ENCODE data around the gene HES6.

DNA sequence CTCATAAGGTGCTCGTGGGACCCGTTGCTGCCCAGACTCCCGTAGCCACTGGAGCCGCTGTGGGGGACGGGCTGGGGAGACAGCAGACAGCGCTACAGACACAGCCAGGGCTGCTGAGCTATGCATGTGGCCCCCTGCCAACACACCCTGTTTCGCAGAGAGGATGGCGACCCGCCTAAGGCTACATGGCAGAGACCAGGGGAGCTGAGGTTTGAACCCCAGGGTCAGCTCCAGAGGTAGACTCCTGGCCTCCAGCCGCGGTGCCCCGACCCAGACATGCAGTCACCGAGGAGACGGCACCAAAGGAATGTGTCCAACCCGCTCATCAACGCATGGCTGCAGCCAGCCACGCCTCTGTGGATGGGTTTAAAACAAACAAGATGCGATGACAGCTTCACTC is 21.0 kb upstream of the HES6 start:
- no peak for TF ChIP-seq POLR2AphosphoS5 (IDR thresholded peaks at IDR 0.05; ENCODE audit: low read depth, low read length)
- TF ChIP-seq POLR2A (IDR thresholded peaks at IDR 0.05; ENCODE audit: low read depth, low read length), result no peak
- TF ChIP-seq TAF1 (IDR thresholded peaks at IDR 0.05; ENCODE audit: low read depth, low read length), result no peak
- no peak for TF ChIP-seq SPI1 (IDR thresholded peaks at IDR 0.05; ENCODE audit: low read depth, low read length)
- TF ChIP-seq POU2F2 (IDR thresholded peaks at IDR 0.05; ENCODE audit: low read depth, low read length), result no peak
- TF ChIP-seq PAX5 (IDR thresholded peaks at IDR 0.05; ENCODE audit: insufficient read depth, low read length, severe bottlenecking), result no peak
